Breast epithelium (tissue), 4 donors: ENCODE measurements around the gene GJB4. TPM values are rescaled to one million over a fixed set of nuclear protein-coding genes. Genes with fewer than 3 reads are reported as not detected.

ENCODE experiments used
- DNase-seq, 2 donors: peaks; one replicate each; pipeline ENCODE4 v3.0.0-alpha.2; 2019; ENCODE audit warnings: low spot score in 2 of 2
- H3K27ac ChIP-seq, 2 donors: fragments of 200-600 bp; sonication (generic) in 1 of 2; one replicate each; pipeline ENCODE4 v1.5.1; 2016 to 2019; ENCODE audit warnings: mild to moderate bottlenecking in 1 of 2
- H3K27me3 ChIP-seq, 2 donors: fragments of 200-600 bp; sonication (generic) in 1 of 2; one replicate each; pipeline versions ENCODE4 v1.5.1 to v1.6.0; 2017 to 2019; ENCODE audit warnings: control low read depth in 1 of 2, mild to moderate bottlenecking in 1 of 2
- H3K36me3 ChIP-seq: fragments of 200-600 bp; one replicate; pipeline ENCODE4 v1.5.1; 2019
- H3K4me1 ChIP-seq, 2 donors: fragments of 200-600 bp; sonication (generic); one replicate each; pipeline ENCODE4 v1.5.1; 2016 to 2019; ENCODE audit warnings: control low read depth in 1 of 2
- H3K4me3 ChIP-seq, 3 donors: fragments of 200-600 bp; sonication (generic); 1 replicate in 2 of 3; 2 replicates in 1 of 3; pipeline ENCODE4 v1.5.1; 2016 to 2019; ENCODE audit warnings: mild to moderate bottlenecking in 3 of 3, moderate library complexity in 2 of 3
- H3K9me3 ChIP-seq, 2 donors: fragments of 200-600 bp; sonication (generic) in 1 of 2; one replicate each; pipeline ENCODE4 v1.5.1; 2016 to 2019; ENCODE audit warnings: control low read depth in 1 of 2
- POLR2A ChIP-seq: fragments of 450-650 bp; IDR thresholded peaks from one replicate; pipeline ENCODE4 v1.6.1; 2016; ENCODE audit warnings: antibody characterized with exemption, mild to moderate bottlenecking, moderate library complexity
- POLR2AphosphoS5 ChIP-seq, 3 donors: sonication (generic); formaldehyde crosslinking; IDR thresholded peaks; one replicate each; pipeline ENCODE4 v1.6.1; 2017; ENCODE audit warnings: antibody characterized with exemption in 3 of 3
- intact Hi-C: fragments of 100-400 bp; cut with DNase I; formaldehyde crosslinking; loops from one replicate; pipeline ENCODE4 v1.15.1; 2023; ENCODE audit warnings: low total_unique reads
- total RNA-seq, 3 donors: library from RNA; depleted of rRNA; stranded (reverse); fragments of >200 nt; gene quantifications; one replicate each; pipeline ENCODE4 v1.1.0, GENCODE V29; 2016
- TF ChIP-seq, protein P1 (sequence below), 3 donors: fragments of 450-650 bp; IDR thresholded peaks; one replicate each; pipeline ENCODE4 v1.5.1; 2016 to 2017; ENCODE audit warnings: antibody characterized with exemption in 3 of 3, mild to moderate bottlenecking in 3 of 3, moderate library complexity in 3 of 3

Gene GJB4
- total RNA-seq, 3 donors from 2014 or later = 0.15 TPM; not detected in 2

- no peaks in the 10 kb centered on the region for H3K36me3 ChIP-seq
- intact Hi-C loops = no loop called here
- no peaks in the 10 kb centered on the region for H3K9me3 ChIP-seq
- no peaks in the 10 kb centered on the region for H3K27me3 ChIP-seq
- no peaks in the 10 kb centered on the region for H3K4me1 ChIP-seq
- DNase-seq = no peak
- TF ChIP-seq POLR2A (no peak), POLR2AphosphoS5 (IDR thresholded peaks at IDR 0.05) (no peak)
- TF ChIP-seq, protein P1, sequence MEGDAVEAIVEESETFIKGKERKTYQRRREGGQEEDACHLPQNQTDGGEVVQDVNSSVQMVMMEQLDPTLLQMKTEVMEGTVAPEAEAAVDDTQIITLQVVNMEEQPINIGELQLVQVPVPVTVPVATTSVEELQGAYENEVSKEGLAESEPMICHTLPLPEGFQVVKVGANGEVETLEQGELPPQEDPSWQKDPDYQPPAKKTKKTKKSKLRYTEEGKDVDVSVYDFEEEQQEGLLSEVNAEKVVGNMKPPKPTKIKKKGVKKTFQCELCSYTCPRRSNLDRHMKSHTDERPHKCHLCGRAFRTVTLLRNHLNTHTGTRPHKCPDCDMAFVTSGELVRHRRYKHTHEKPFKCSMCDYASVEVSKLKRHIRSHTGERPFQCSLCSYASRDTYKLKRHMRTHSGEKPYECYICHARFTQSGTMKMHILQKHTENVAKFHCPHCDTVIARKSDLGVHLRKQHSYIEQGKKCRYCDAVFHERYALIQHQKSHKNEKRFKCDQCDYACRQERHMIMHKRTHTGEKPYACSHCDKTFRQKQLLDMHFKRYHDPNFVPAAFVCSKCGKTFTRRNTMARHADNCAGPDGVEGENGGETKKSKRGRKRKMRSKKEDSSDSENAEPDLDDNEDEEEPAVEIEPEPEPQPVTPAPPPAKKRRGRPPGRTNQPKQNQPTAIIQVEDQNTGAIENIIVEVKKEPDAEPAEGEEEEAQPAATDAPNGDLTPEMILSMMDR (IDR thresholded peaks at IDR 0.05) = no peak
- no peak overlapping the region for H3K27ac ChIP-seq
- H3K4me3 ChIP-seq = no peak overlapping the region
These were observed 45.2 kb upstream of the GJB4 start for GRCh38 chr1:34714386-34714785.

GRCh38 chr1:34715139-34715538 is 44.4 kb upstream of the GJB4 start:
- H3K36me3 ChIP-seq = no peaks in the 10 kb centered on the region
- no peaks in the 10 kb centered on the region for H3K9me3 ChIP-seq
- H3K4me3 ChIP-seq = no peak overlapping the region
- TF ChIP-seq, protein P1 (IDR thresholded peaks at IDR 0.05) = no peak
- no peak for TF ChIP-seq POLR2A
- TF ChIP-seq POLR2AphosphoS5 (IDR thresholded peaks at IDR 0.05) = no peak
- intact Hi-C loops = no loop called here
- no peaks in the 10 kb centered on the region for H3K4me1 ChIP-seq
- no peaks in the 10 kb centered on the region for H3K27me3 ChIP-seq
- DNase-seq = no peak
- no peak overlapping the region for H3K27ac ChIP-seq

DNA sequence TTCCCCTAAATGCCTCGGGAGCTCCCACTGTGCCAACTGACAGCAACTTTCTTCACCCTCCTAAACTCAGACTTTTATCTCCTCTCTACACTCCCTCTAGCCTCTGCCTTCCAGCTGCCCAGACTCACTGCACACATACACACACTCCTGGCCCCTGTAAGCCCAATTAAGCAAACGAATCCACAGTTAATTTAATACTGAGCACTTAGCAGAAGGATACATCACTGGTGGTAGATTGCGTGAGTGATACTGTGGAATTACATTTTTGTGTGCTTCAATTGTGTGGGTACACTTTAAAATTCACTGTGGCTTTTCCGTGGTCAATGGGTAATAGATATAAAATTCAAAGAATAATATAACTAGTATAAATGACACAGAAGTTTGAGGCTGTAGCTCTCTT is 38.3 kb upstream of the GJB4 start:
- Histone ChIP-seq H3K36me3 (no peaks in the 10 kb centered on the region), H3K4me3 (no peak overlapping the region), H3K27ac (no peak overlapping the region), H3K27me3 (peaks cover 0 to 6% of the 10 kb centered on the region in 2 donors), H3K4me1 (no peaks in the 10 kb centered on the region), H3K9me3 (no peaks in the 10 kb centered on the region)
- DNase-seq = no peak
- TF ChIP-seq, protein P1 (IDR thresholded peaks at IDR 0.05) = no peak
- TF ChIP-seq POLR2AphosphoS5 (IDR thresholded peaks at IDR 0.05) = no peak
- no peak for TF ChIP-seq POLR2A
- intact Hi-C loops = no loop called here

DNA sequence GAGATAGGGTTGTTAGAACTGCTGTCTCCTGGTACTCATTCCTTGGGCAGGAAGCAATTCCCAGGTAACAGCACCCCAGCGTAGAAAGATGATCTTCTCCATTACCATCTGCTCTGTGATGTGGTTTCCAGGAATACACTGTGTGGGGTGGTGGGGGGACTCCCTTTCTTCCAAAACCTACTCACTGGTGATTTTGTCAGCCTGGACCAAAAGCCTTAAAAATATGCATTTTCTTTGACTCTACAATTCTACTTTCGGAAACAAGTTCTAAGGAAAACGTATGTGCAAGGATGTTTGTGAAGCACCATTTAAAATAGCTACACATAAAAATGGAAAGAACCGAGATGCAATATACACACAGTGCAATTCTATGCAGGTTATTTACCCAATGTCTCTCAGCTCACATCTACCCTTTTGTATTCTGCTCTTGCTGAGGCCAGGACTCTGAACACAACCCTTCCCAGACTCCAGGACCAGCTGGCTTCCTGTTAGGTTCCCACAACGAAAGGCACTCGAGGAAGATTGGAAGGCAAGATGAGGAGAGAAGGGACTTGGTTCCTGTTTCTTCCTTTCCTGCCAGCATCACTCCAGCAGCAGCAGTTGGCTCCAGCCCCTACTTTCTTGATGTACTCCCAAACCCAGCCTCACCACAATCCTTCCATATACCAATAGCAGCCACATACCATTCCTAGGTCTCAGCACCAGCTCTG is 37.7 kb upstream of the GJB4 start:
- no peak overlapping the region for H3K27ac ChIP-seq
- intact Hi-C loops = no loop called here
- TF ChIP-seq, protein P1 (IDR thresholded peaks at IDR 0.05) = no peak
- TF ChIP-seq POLR2A (no peak), POLR2AphosphoS5 (IDR thresholded peaks at IDR 0.05) (no peak)
- H3K9me3 ChIP-seq = no peaks in the 10 kb centered on the region
- H3K4me3 ChIP-seq = no peak overlapping the region
- H3K27me3 ChIP-seq = peaks cover 0 to 6% of the 10 kb centered on the region in 2 donors
- no peaks in the 10 kb centered on the region for H3K4me1 ChIP-seq
- no peak for DNase-seq
- no peaks in the 10 kb centered on the region for H3K36me3 ChIP-seq

DNA sequence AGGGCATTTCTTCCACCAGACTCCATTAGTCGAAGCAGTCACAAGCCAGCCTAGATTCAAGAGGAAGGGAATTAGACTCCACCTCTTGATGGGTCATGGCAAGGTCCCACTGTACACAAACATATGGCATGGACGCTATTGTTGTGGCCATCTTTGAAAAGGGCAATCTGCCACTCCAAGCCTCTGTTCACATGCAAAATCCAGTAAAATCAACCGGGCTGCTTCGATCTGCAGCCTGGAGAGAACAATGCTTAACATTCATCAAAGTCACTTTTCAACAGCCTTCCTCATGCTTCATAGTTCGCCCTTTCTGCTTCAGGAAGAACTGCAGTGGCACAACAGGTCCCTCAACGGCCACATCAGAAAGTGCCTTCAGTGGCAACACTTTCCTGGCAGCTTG is 32.7 kb upstream of the GJB4 start:
- Histone ChIP-seq H3K9me3 (no peaks in the 10 kb centered on the region), H3K4me3 (no peak overlapping the region), H3K36me3 (no peaks in the 10 kb centered on the region), H3K27ac (no peak overlapping the region), H3K4me1 (no peaks in the 10 kb centered on the region), H3K27me3 (peaks cover 0 to 11% of the 10 kb centered on the region in 2 donors)
- intact Hi-C loops = no loop called here
- no peak for TF ChIP-seq POLR2AphosphoS5 (IDR thresholded peaks at IDR 0.05)
- no peak for TF ChIP-seq POLR2A
- TF ChIP-seq, protein P1 (IDR thresholded peaks at IDR 0.05) = no peak
- DNase-seq = no peak
